Measurements from ENCODE around the gene FRMD4A.

GRCh38 chr10:13615650-13616300, 714.9 kb downstream of the FRMD4A start:
- TF ChIP-seq CTCF (IDR thresholded peaks at IDR 0.05) (no peak), POLR2A (IDR thresholded peaks at IDR 0.05) (no peak)
